Right atrium auricular region (tissue), 2 donors: ENCODE measurements around the gene SAT1. TPM values are rescaled to one million over a fixed set of nuclear protein-coding genes. Genes with fewer than 3 reads are reported as not detected.

Experiments used
- DNase-seq: peaks from one replicate; pipeline ENCODE4 v3.0.0-alpha.2; 2019; ENCODE audit warnings: low spot score
- H3K27ac ChIP-seq, 2 donors: fragments of 200-600 bp; sonication (generic); 1 replicate in 1 of 2; 2 replicates in 1 of 2; pipeline ENCODE4 v1.5.1; 2016 to 2019
- H3K27me3 ChIP-seq, 2 donors: fragments of 200-600 bp; sonication (generic); one replicate each; pipeline versions ENCODE4 v1.5.1 to v1.6.0; 2017 to 2019
- H3K36me3 ChIP-seq: fragments of 200-600 bp; sonication (generic); one replicate; pipeline ENCODE4 v1.5.1; 2016
- H3K4me1 ChIP-seq, 2 donors: fragments of 200-600 bp; sonication (generic); one replicate each; pipeline versions ENCODE4 v1.5.1 to v1.6.0; 2017 to 2019
- H3K4me3 ChIP-seq, 2 donors: fragments of 200-600 bp; sonication (generic); 1 replicate in 1 of 2; 2 replicates in 1 of 2; pipeline ENCODE4 v1.5.1; 2017 to 2019; ENCODE audit warnings: mild to moderate bottlenecking in 1 of 2, moderate library complexity in 1 of 2
- H3K9me3 ChIP-seq, 2 donors: fragments of 200-600 bp; sonication (generic); one replicate each; pipeline ENCODE4 v1.5.1; 2019
- total RNA-seq, 2 donors: library from RNA; depleted of rRNA; stranded (reverse); fragments of >200 nt; gene quantifications; one replicate each; pipeline ENCODE4 v1.1.0, GENCODE V29; 2016
- TF ChIP-seq, protein P1 (sequence below), 2 donors: fragments of 200-600 bp; sonication (generic); IDR thresholded peaks; one replicate each; pipeline ENCODE4 v1.5.1; 2019; ENCODE audit warnings: antibody characterized with exemption in 2 of 2

The SAT1 gene
- total RNA-seq, 2 donors from 2014 or later = 513 to 713 TPM

DNA sequence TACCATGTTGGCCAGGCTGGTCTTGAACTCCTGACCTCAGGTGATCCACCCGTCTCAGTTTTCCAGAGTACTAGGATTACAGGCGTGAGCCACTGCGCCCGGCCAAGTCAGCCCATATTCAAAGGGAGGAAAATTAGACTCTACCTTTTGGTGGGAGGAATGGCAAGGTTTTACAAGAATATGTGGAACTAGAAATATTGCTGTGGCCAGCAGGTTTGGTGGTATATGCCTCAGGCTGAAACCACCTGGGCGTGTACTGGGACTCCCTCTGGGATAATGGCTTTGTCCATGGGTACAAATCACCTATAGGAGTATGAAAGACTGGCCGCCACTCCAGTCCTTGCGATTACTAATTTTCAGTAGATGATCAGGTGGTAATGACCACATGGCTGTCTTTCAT lies 32.4 kb downstream of the SAT1 start:
- no peaks in the 10 kb centered on the region for H3K27me3 ChIP-seq
- peaks cover 0 to 7% of the 10 kb centered on the region in 2 donors for H3K9me3 ChIP-seq
- TF ChIP-seq, protein P1, sequence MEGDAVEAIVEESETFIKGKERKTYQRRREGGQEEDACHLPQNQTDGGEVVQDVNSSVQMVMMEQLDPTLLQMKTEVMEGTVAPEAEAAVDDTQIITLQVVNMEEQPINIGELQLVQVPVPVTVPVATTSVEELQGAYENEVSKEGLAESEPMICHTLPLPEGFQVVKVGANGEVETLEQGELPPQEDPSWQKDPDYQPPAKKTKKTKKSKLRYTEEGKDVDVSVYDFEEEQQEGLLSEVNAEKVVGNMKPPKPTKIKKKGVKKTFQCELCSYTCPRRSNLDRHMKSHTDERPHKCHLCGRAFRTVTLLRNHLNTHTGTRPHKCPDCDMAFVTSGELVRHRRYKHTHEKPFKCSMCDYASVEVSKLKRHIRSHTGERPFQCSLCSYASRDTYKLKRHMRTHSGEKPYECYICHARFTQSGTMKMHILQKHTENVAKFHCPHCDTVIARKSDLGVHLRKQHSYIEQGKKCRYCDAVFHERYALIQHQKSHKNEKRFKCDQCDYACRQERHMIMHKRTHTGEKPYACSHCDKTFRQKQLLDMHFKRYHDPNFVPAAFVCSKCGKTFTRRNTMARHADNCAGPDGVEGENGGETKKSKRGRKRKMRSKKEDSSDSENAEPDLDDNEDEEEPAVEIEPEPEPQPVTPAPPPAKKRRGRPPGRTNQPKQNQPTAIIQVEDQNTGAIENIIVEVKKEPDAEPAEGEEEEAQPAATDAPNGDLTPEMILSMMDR (IDR thresholded peaks at IDR 0.05) = no peak
- DNase-seq = no peak
- H3K4me3 ChIP-seq = no peak overlapping the region
- H3K27ac ChIP-seq = no peak overlapping the region
- no peaks in the 10 kb centered on the region for H3K4me1 ChIP-seq
- no peaks in the 10 kb centered on the region for H3K36me3 ChIP-seq

GRCh38 chrX:23816179-23816578 lies 33.2 kb downstream of the SAT1 start:
- Histone ChIP-seq H3K4me1 (no peaks in the 10 kb centered on the region), H3K27me3 (no peaks in the 10 kb centered on the region), H3K36me3 (no peaks in the 10 kb centered on the region), H3K27ac (no peak overlapping the region), H3K4me3 (no peak overlapping the region), H3K9me3 (peaks cover 0 to 7% of the 10 kb centered on the region in 2 donors)
- no peak for DNase-seq
- TF ChIP-seq, protein P1 (IDR thresholded peaks at IDR 0.05) = no peak

DNA sequence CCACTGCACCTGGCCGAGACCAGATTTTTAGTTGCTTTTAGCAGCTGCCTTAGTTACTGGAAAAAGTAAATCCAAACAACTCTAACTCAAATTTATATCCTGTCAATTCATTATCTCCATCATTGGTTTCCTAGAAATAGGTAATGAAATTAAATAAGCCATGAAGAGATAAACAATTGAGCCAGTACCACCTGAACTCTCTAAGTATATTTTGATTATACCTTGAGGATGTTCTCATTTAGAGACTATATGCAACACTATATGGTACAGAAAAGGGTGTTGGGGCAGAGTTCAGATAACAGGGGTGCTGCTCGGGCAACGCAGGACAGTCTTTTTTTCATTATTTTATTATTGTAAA lies 35.0 kb downstream of the SAT1 start:
- Histone ChIP-seq H3K4me3 (no peak overlapping the region), H3K4me1 (no peaks in the 10 kb centered on the region), H3K27me3 (no peaks in the 10 kb centered on the region), H3K9me3 (peaks cover 0 to 7% of the 10 kb centered on the region in 2 donors), H3K27ac (no peak overlapping the region), H3K36me3 (no peaks in the 10 kb centered on the region)
- no peak for DNase-seq
- TF ChIP-seq, protein P1 (IDR thresholded peaks at IDR 0.05) = no peak

- H3K9me3 ChIP-seq = no peaks in the 10 kb centered on the region
- H3K36me3 ChIP-seq = no peaks in the 10 kb centered on the region
- H3K4me1 ChIP-seq = no peaks in the 10 kb centered on the region
- H3K27ac ChIP-seq = no peak overlapping the region
- H3K4me3 ChIP-seq = no peak overlapping the region
- TF ChIP-seq, protein P1 (IDR thresholded peaks at IDR 0.05) = no peak
- H3K27me3 ChIP-seq = no peaks in the 10 kb centered on the region
- DNase-seq = no peak
Observed at GRCh38 chrX:23819385-23820234, 36.6 kb downstream of the SAT1 start.

DNA sequence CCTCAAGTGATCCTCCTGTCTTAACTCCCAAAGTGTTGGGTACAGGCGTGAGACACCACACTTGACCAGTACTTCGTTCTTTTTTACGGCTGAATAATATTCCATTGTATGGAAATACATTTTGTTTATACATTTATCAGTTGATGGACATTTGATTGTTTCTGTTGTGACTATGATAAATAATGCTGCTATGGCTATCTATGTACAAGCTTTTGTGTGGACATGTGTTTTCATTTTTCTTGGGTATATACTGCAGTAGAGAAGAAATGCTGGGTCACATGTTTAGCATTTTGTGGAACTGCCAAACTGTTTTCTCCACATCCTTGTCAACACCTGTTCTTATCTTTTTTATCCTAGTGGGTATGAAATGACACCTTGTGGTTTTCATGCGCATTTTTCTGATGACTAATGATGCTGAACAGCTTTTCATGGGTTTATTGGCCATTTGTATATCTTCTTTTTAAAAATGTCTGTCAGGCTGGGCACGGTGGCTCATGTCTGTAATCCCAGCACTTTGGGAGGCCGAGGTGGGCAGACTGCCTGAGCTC lies 37.3 kb downstream of the SAT1 start:
- no peaks in the 10 kb centered on the region for H3K27me3 ChIP-seq
- H3K27ac ChIP-seq = no peak overlapping the region
- no peak for DNase-seq
- no peak overlapping the region for H3K4me3 ChIP-seq
- TF ChIP-seq, protein P1 (IDR thresholded peaks at IDR 0.05) = no peak
- H3K4me1 ChIP-seq = no peaks in the 10 kb centered on the region
- H3K9me3 ChIP-seq = no peaks in the 10 kb centered on the region
- H3K36me3 ChIP-seq = no peaks in the 10 kb centered on the region
